GM19324 (cell line): ENCODE data around the gene VANGL2.

Experiments used
- ATAC-seq: cut with Tn5 transposase; IDR thresholded peaks from one replicate; pipeline ENCODE4 v1.9.1; 2021; ENCODE audit warnings: mild to moderate bottlenecking, moderate library complexity; ENCODE audit not compliant: unreplicated experiment, low FRiP score

The VANGL2 gene

GRCh38 chr1:160454371-160455152 is 54.2 kb downstream of the VANGL2 start:
- ATAC-seq = no peak

- no peak for ATAC-seq
Measured at GRCh38 chr1:160455153-160455517, 54.8 kb downstream of the VANGL2 start.

- ATAC-seq = no peak
Measured at GRCh38 chr1:160459056-160459455, 58.7 kb downstream of the VANGL2 start.

- ATAC-seq = no peak
Measured at GRCh38 chr1:160459687-160460086, 59.3 kb downstream of the VANGL2 start.

DNA sequence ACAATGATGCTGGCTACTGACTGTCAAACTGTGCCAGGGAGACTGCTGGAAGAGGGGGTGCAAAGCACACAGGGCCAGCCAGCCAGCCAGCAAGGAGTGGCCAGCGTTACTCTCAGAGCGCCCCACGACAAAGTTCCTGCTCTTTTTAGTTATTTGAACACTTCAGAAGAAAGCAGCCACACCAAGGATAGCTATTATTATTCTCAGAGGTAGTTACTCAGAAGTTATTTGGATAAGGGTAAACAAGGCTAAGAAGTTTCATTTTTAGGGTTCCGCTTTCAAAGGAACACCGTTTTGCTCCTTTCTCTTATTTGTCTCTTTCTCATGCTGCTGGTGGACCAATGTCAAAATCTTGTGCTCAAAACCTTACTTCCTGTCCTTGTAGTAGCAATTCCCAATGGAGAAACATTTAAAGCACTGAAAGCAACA is 59.9 kb downstream of the VANGL2 start:
- ATAC-seq = no peak

DNA sequence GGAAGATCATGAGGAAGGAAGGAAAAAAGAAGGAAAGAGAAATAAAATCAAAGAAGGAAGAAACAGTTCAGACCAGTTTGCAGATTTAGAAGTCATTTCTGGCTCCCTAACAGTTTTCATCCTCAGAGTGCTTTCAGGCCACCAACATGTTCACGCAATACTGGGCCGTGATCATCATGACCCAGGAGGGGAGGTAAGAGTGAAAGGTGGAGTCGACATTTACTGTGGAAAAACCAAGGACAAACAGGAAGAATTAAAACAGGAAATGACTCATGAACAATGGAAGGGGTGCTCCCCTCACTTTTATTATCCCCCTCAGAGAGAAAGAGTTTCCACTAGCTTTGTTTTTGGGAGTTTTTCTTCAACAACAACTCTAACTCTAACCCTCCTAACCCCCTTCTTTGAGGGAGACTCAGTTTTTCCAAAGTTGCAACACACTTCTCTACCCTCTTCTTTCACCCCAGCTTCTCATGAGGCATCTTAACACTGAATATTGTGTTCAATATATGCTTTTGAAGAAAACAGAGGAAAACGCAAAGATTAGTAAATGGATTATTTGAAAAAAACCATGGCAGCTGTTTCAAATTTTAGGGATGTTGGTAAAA is 60.4 kb downstream of the VANGL2 start:
- no peak for ATAC-seq

- no peak for ATAC-seq
Measured at GRCh38 chr1:160465123-160465522, 64.8 kb downstream of the VANGL2 start.

GRCh38 chr1:160466961-160467360 is 66.6 kb downstream of the VANGL2 start:
- no peak for ATAC-seq

DNA sequence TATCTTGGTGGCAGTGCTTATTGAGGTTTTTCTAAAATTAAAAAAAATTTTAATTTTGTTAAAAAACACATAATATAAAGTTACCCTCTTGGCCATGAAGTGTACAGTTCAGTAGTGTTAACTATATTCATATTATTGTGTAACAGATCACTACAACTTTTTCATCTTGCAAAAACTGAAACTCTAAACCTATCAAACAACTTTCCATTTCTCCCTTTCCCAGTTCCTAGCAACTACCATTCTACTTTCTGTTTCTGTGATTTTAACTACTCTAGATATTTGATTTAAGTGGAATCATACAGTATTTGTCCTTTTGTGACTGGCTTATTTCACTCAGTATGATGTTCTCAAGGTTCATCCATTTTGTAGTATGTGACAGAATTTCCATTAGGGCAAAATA is 67.2 kb downstream of the VANGL2 start:
- ATAC-seq = no peak

GRCh38 chr1:160471253-160471652 is 70.9 kb downstream of the VANGL2 start:
- no peak for ATAC-seq

GRCh38 chr1:160472112-160472511 is 71.7 kb downstream of the VANGL2 start:
- ATAC-seq = no peak

DNA sequence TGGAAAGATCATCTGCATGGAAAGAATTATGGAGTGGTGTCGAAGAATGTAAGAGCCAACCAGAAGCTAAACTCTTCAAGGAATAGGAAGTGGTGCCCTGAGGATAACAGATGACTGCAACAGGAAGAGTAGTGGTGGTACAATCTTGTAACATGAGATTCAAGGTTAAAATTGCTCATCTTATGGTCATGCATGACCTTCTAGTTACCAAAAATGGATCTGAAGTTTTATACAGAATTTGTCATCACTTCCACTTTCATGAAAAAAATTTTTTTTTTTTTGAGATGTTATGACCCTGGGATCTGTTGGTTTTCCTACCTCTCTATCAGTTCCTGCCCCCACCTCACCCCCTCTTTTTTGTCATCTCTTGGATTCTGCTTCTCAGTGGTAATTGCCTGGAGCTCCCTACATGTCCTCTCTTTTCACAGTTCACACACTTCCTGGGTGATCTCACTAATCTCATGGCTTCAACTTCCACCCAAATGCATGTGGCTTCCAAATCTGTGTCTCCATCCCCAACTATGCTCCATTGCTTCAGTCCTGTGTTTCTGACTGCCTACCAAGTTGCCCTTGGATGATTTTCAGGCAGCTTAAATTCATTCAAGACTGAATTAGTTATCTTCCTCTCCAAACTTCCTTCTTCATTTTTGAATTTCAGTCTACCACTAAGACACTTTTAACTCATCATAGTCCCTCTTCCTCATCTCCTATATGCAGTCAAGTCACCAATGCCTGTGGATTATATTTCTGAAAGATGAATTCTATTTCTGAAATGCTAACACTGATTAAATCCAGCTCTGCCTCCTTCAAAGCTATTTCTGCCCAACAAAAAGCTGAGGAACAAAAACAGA is 74.3 kb downstream of the VANGL2 start:
- no peak for ATAC-seq
